H9 (cell line): ENCODE results near the gene NUP210L. TPM values are rescaled to one million over a fixed set of nuclear protein-coding genes. Genes with fewer than 3 reads are reported as not detected.

Source experiments
- DNase-seq: peaks from one replicate; pipeline ENCODE4 v3.0.0-alpha.2; 2017
- H2AFZ ChIP-seq: one replicate; pipeline ENCODE4 v1.6.1; 2013; ENCODE audit warnings: mild to moderate bottlenecking, low read length, control low read depth, moderate library complexity
- H2AK5ac ChIP-seq: 2 replicates; pipeline ENCODE4 v1.6.1; 2013; ENCODE audit warnings: low read length, control low read depth, mixed read lengths; ENCODE audit not compliant: insufficient read length
- H2BK120ac ChIP-seq: one replicate; pipeline ENCODE4 v1.6.1; 2013; ENCODE audit warnings: low read depth, mild to moderate bottlenecking, low read length, control low read depth, inconsistent platforms; ENCODE audit not compliant: poor library complexity, severe bottlenecking
- H2BK12ac ChIP-seq: 2 replicates; pipeline ENCODE4 v1.6.1; 2013; ENCODE audit warnings: low read length, control low read depth, mixed read lengths, low read depth; ENCODE audit not compliant: insufficient read length
- H2BK15ac ChIP-seq: 2 replicates; pipeline ENCODE4 v1.6.1; 2013; ENCODE audit warnings: low read depth, low read length, control low read depth
- H2BK20ac ChIP-seq: one replicate; pipeline ENCODE4 v1.6.1; 2013; ENCODE audit warnings: low read depth, mild to moderate bottlenecking, low read length, control low read depth, inconsistent platforms; ENCODE audit not compliant: poor library complexity, severe bottlenecking
- H2BK5ac ChIP-seq: 2 replicates; pipeline ENCODE4 v1.6.1; 2013; ENCODE audit warnings: low read length, control low read depth, mixed read lengths; ENCODE audit not compliant: insufficient read length
- H3K14ac ChIP-seq: 2 replicates; pipeline ENCODE4 v1.6.1; 2013; ENCODE audit warnings: low read length, control low read depth; ENCODE audit not compliant: insufficient read depth
- H3K18ac ChIP-seq: 2 replicates; pipeline ENCODE4 v1.6.1; 2013; ENCODE audit warnings: low read depth, mild to moderate bottlenecking, mixed read lengths, low read length, control low read depth; ENCODE audit not compliant: insufficient read length
- H3K23ac ChIP-seq: 2 replicates; pipeline ENCODE4 v1.6.1; 2013; ENCODE audit warnings: low read length, control low read depth, mixed read lengths, low read depth; ENCODE audit not compliant: insufficient read length
- H3K23me2 ChIP-seq: 2 replicates; pipeline ENCODE4 v1.6.1; 2013; ENCODE audit warnings: low read depth, mild to moderate bottlenecking, mixed read lengths, low read length, control low read depth; ENCODE audit not compliant: insufficient read length, poor library complexity, severe bottlenecking
- H3K27ac ChIP-seq: 2 replicates; pipeline ENCODE4 v1.5.1; 2013; ENCODE audit warnings: low read length, control low read depth, mixed read lengths, low read depth; ENCODE audit not compliant: insufficient read length
- H3K27me3 ChIP-seq: 2 replicates; pipeline ENCODE4 v1.6.1; 2013; ENCODE audit warnings: low read length, control low read depth, inconsistent platforms; ENCODE audit not compliant: insufficient read depth
- H3K4ac ChIP-seq: 2 replicates; pipeline ENCODE4 v1.6.1; 2013; ENCODE audit warnings: low read depth, mild to moderate bottlenecking, control low read depth, inconsistent platforms, low read length, moderate library complexity
- H3K4me1 ChIP-seq: 2 replicates; pipeline ENCODE4 v1.6.1; 2013; ENCODE audit warnings: low read length, control low read depth, inconsistent platforms; ENCODE audit not compliant: insufficient read depth
- H3K4me2 ChIP-seq: 2 replicates; pipeline ENCODE4 v1.6.1; 2013; ENCODE audit warnings: low read length, control low read depth, mixed read lengths; ENCODE audit not compliant: insufficient read length, insufficient read depth
- H3K56ac ChIP-seq: 2 replicates; pipeline ENCODE4 v1.6.1; 2013; ENCODE audit warnings: low read depth, mild to moderate bottlenecking, mixed read lengths, low read length, control low read depth; ENCODE audit not compliant: insufficient read length
- H3K79me1 ChIP-seq: 2 replicates; pipeline ENCODE4 v1.6.1; 2013; ENCODE audit warnings: low read depth, mild to moderate bottlenecking, moderate library complexity, low read length, control low read depth, inconsistent platforms; ENCODE audit not compliant: insufficient read depth, poor library complexity, severe bottlenecking
- H3K79me2 ChIP-seq: 2 replicates; pipeline ENCODE4 v1.6.1; 2013; ENCODE audit warnings: low read length, control low read depth, inconsistent platforms; ENCODE audit not compliant: insufficient read depth
- H3K9ac ChIP-seq: 2 replicates; pipeline ENCODE4 v1.6.1; 2013; ENCODE audit warnings: low read length, control low read depth, mixed read lengths; ENCODE audit not compliant: insufficient read length; ENCODE audit errors: extremely low read depth
- H3K9me3 ChIP-seq: one replicate; pipeline ENCODE4 v1.6.1; 2013; ENCODE audit warnings: low read depth, low read length, inconsistent platforms; ENCODE audit not compliant: control insufficient read depth
- H3T11ph ChIP-seq: one replicate; pipeline ENCODE4 v1.6.1; 2013; ENCODE audit warnings: mild to moderate bottlenecking, low read length, control low read depth, inconsistent platforms
- H4K20me1 ChIP-seq: one replicate; pipeline ENCODE4 v1.6.1; 2013; ENCODE audit not compliant: control insufficient read depth, insufficient read length, insufficient read depth
- H4K5ac ChIP-seq: 2 replicates; pipeline ENCODE4 v1.6.1; 2013; ENCODE audit warnings: low read depth, mild to moderate bottlenecking, mixed read lengths, low read length, control low read depth; ENCODE audit not compliant: insufficient read length
- H4K8ac ChIP-seq: replicated peaks from 2 replicates; pipeline ENCODE4 v1.6.1; 2013; ENCODE audit warnings: low read length, control low read depth, mixed read lengths, low read depth; ENCODE audit not compliant: insufficient read length
- H4K91ac ChIP-seq: 2 replicates; pipeline ENCODE4 v1.6.1; 2013; ENCODE audit warnings: low read depth, mild to moderate bottlenecking, moderate library complexity, mixed read lengths, low read length, control low read depth; ENCODE audit not compliant: insufficient read length
- H3K27ac Mint-ChIP-seq, 3 experiments: 2 replicates in 2 of 3; 3 replicates in 1 of 3; pipeline ENCODE4 v1.8.0; 2020 to 2021; ENCODE audit warnings: mixed read lengths in 3 of 3, mild to moderate bottlenecking in 1 of 3, moderate library complexity in 1 of 3
- H3K27me3 Mint-ChIP-seq: 2 replicates; pipeline ENCODE4 v1.8.0; 2021; ENCODE audit warnings: low read depth, mild to moderate bottlenecking, moderate library complexity, mixed read lengths
- H3K36me3 Mint-ChIP-seq, 3 experiments: 2 replicates in 2 of 3; 3 replicates in 1 of 3; pipeline ENCODE4 v1.8.0; 2020 to 2021; ENCODE audit warnings: low read depth in 3 of 3, mixed read lengths in 3 of 3; ENCODE audit not compliant: insufficient read depth in 1 of 3
- H3K4me1 Mint-ChIP-seq, 2 experiments: 2 replicates each; pipeline ENCODE4 v1.8.0; 2020; ENCODE audit warnings: mixed read lengths in 2 of 2
- H3K4me3 Mint-ChIP-seq, 2 experiments: 2 replicates in 1 of 2; 3 replicates in 1 of 2; pipeline ENCODE4 v1.8.0; 2020 to 2021; ENCODE audit warnings: mild to moderate bottlenecking in 2 of 2, mixed read lengths in 2 of 2, moderate library complexity in 1 of 2
- H3K9me3 Mint-ChIP-seq, 2 experiments: 2 replicates in 1 of 2; 3 replicates in 1 of 2; pipeline ENCODE4 v1.8.0; 2020; ENCODE audit warnings: mild to moderate bottlenecking in 2 of 2, mixed read lengths in 2 of 2, moderate library complexity in 1 of 2
- WGBS: extraction: QIAGEN DNeasy Blood & Tissue Kit; methylation state at CpG from one replicate; pipeline ENCODE4 v1.1.7; 2013; ENCODE audit warnings: missing lambda C conversion rate, low lambda C conversion rate, mixed read lengths; ENCODE audit not compliant: insufficient read length; ENCODE audit errors: extremely low coverage; 5-methylcytosine and 5-hydroxymethylcytosine counted together
- total RNA-seq: library from RNA; stranded (reverse); gene quantifications from 2 replicates; pipeline ENCODE4 v1.2.1, GENCODE V29; 2021
- TF ChIP-seq, protein P1 (sequence below): fragments of 200-600 bp; sonication (generic); conservative IDR thresholded peaks from 3 replicates; pipeline ENCODE4 v1.8.0; 2021; ENCODE audit warnings: antibody characterized with exemption, mild to moderate bottlenecking

NUP210L gene
- total RNA-seq, 1 experiment from 2014 or later = 0.04 TPM

DNA sequence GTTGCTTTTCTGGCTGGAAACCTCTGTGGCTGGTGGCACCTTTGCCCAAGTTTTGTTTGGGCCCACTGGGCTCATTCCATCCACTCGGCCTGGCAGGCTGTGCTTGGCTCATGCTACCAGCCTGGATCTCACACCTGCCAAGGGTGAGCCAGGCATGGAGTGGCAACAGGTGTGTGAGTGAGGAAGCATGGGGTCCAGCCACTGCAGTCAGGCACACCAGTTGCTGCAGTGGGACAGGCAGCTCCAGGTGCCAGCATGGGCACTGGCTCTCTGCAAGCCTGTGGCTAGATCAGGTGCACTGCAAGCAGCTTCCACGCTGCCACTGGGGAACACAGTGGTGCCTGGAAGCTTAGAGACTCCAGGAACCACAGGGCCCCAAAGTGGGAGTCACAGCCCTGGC lies 57.0 kb downstream of the NUP210L start:
- no peak for DNase-seq
- Histone ChIP-seq H3K14ac (no peak overlapping the region), H3K23ac (no peak overlapping the region), H4K91ac (no peak overlapping the region), H4K20me1 (no peaks in the 10 kb centered on the region), H3K27me3 (no peaks in the 10 kb centered on the region), H2BK5ac (no peak overlapping the region), H3T11ph (no peak overlapping the region), H3K79me1 (no peaks in the 10 kb centered on the region), H2AFZ (no peak overlapping the region), H3K9me3 (no peaks in the 10 kb centered on the region), H2BK120ac (no peak overlapping the region), H2BK20ac (no peak overlapping the region), H3K9ac (no peak overlapping the region), H3K79me2 (no peaks in the 10 kb centered on the region), H2BK12ac (no peak overlapping the region), H3K23me2 (no peaks in the 10 kb centered on the region), H4K8ac (no peak overlapping the region), H3K56ac (no peak overlapping the region), H3K27ac (no peak overlapping the region), H2AK5ac (no peak overlapping the region), H3K4me1 (no peaks in the 10 kb centered on the region), H3K18ac (no peak overlapping the region), H3K4me2 (no peak overlapping the region), H4K5ac (no peak overlapping the region), H2BK15ac (no peak overlapping the region), H3K4ac (no peak overlapping the region)
- no peak overlapping the region for H3K27ac Mint-ChIP-seq
- peaks cover 0 to 2% of the 10 kb centered on the region in 2 experiments; a peak in 1 of 4 replicates for H3K4me1 Mint-ChIP-seq
- TF ChIP-seq, protein P1, sequence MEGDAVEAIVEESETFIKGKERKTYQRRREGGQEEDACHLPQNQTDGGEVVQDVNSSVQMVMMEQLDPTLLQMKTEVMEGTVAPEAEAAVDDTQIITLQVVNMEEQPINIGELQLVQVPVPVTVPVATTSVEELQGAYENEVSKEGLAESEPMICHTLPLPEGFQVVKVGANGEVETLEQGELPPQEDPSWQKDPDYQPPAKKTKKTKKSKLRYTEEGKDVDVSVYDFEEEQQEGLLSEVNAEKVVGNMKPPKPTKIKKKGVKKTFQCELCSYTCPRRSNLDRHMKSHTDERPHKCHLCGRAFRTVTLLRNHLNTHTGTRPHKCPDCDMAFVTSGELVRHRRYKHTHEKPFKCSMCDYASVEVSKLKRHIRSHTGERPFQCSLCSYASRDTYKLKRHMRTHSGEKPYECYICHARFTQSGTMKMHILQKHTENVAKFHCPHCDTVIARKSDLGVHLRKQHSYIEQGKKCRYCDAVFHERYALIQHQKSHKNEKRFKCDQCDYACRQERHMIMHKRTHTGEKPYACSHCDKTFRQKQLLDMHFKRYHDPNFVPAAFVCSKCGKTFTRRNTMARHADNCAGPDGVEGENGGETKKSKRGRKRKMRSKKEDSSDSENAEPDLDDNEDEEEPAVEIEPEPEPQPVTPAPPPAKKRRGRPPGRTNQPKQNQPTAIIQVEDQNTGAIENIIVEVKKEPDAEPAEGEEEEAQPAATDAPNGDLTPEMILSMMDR = no peak
- WGBS = no CpG with 5 or more reads among the region's 2 CpGs
- H3K9me3 Mint-ChIP-seq = no peaks in the 10 kb centered on the region
- no peaks in the 10 kb centered on the region for H3K36me3 Mint-ChIP-seq
- H3K27me3 Mint-ChIP-seq = no peaks in the 10 kb centered on the region
- H3K4me3 Mint-ChIP-seq = no peak overlapping the region
